Ammon's horn (tissue), 1 donor: ENCODE data around the gene ZNF653.
A peak's percentile ranks its signal among the peaks of the same experiment; 100 is the strongest.

Experiments
- DNase-seq: peaks from one replicate; pipeline ENCODE4 v3.0.0-alpha.2; 2016; ENCODE audit warnings: low spot score

Gene ZNF653

DNA sequence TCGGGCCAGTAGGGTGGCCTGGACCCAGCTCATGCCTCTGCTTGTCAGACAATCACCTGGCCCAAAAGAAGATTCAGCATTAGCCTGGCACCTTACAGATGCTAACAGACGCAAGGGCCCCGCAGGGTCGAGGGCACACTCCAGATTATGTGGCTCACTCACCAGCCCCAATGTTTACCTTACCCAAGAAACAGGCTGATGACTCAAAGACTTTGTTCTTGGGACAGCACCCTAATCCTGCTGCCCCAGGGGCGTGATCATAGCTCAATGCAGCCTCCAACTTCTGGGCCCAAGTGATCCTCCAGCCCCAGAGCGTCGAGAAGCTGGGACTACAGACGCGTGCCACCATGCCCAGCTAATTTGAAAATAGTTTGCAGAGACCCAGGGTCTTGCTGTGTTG lies 13.5 kb upstream of the ZNF653 start:
- no peak for DNase-seq

DNA sequence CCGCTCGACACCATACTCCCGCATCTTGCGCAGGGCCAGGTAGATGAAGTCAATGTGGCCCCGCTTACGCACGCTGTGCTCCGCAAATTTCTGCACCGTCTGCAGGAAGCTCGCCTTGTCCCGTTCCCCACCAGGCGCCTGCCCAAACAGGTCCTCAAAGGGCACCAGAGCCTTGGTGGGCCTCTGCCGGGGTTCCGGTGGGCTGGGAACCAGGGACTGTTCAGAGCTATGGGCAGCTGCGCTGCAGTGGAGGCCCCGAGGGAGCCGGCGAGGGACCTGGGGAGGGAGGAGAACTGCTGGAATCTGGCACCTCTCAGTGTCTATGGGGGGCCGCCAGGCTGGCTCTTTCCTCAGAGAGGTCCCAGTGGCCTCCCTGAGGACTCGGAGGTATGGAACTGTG lies 8.3 kb upstream of the ZNF653 start:
- no peak for DNase-seq

DNA sequence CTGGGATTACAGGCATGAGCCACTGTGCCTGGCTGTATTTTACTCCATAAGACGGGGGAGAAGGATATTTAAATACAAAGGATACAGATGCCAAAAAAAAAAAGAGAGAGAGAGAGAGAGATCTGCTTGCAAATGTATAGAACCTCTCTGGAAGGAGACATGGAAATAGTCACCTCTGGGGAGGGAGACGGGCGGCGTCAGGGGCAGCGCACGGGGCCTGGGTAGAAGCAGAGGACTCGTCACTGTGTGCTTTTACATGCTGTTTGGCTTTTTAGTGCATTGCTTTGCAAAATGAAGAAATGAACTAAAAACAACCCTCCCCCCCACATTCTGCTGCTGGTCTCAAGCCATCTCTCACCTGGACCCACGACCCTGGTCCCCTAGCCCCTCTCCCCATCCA lies 4.8 kb upstream of the ZNF653 start:
- DNase-seq = no peak

DNA sequence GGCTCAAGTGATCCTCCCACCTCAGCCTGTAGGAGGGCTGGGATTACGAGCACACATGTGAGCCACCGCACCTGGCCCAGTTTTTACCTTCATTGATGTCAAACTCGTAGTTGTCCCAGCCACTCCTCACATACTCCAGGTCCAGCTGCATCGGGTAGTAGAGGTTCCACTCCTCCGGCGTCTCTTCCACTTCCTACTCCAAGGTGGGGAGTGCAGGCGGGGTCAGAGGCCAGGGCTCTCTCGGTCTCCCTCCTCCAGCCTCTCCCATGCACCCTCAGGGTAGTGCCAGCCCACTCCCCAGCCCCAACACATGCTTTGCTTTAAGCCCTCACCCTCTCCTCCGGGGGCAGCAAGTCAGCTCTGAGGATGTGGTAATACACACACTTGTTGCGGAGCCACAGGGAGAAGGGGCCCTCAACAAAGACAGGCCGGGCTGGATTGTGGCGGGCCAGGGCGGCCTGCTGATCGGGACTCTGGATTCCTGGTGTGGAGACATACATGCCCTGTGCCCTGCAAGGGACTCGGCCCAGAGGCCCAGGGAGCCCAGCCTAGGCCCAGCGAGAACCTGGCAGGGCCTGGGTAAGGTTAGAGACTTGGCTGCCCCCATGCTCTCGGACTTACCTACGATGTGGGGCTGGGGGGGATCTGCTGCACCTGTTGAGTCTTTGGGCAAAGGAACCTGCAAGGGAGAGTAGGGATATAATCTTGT lies 1.9 kb upstream of the ZNF653 start:
- DNase-seq = no peak

DNA sequence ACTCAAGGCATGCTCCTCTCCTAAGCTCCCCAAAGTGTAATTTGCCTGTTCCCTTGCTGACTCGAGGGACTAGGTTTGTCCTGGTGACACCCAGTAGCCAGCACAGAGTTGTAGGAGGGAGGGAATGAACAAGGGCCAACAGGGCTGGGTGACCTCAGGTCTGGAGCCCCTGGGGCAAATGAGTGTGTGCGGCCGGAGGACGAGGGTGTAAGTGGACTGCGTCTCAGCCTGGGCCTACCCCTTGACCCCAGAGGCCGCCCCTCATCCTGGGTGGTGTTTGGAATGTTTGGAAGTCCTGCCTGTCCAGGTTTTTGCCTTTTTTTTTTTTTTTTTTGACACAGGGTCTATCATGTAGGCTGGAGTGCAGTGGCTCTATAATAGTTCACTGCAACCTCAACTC lies 1.3 kb upstream of the ZNF653 start:
- DNase-seq = no peak

DNA sequence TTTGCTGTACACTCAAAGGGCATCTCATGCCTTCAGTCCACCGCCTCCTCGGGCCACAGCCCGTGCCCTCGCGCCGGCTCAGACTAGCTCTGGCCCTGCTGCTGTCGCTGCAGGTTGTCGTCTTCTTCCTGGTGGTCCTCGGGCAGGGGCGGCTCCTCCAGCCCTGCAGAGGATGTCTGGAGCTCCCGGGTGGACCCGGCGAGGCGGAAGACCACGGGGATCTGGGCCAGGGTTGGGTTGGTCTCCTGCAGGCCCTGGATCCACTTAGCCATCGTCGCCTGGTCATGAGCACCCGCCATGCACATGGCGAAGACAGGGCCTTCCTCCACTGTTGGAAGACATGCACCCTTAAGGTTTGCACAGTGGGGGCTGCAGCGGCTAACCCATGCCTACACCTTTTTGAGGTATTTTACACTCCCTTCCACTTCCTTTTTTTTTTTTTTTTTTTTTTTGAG lies 489 bp upstream of the ZNF653 start:
- DNase-seq = no peak

DNA sequence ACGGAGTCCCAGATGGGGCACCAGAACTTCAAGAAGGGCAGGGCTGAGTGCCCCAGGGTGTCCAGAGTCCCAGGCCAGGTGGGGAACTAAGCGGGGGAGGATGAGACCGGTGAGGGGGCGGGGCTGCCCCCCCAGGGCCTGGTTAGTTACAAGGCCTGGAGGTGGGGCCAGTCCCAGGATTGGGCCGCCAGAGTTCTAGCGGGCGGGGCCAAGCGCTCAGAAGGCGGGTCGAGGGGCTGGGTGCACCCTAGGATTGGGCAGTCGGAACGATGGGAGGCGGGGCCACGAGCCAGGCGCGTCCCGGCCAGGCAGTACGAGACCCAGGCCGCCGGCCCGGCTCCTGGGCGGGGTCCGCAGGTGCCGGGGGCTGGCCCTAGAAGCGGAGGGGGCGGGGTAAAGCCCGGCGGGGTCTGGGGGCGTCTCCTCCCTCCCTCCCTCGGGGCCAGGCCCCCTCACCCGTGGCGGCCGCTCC lies 571 bp downstream of the ZNF653 start:
- peak; percentile 98 for DNase-seq

DNA sequence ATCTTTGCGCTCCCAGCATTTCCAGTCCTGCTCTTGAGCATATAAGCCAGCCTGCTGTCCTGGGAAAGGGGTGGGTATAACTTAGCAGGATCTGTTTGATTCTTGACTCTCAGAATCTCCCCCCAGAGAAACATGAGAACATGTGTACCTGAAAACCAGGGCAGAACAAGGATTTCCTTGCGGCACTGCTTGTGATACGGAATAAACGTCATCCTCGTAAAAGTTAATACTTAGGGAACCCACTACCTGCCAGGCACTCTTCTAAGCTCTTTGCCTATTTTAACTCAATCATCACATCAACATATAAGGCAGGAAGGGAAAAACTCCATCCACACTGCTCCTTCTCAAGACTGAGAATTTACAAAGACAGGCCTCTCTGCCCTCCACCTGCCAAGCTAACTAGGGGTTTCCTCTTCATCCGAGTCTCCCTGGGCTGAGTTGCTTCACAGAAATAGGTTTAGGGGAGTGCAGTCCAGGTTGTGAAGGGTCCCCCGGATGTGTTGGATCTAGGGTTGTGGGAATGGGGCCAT lies 1.1 kb downstream of the ZNF653 start:
- no peak for DNase-seq

DNA sequence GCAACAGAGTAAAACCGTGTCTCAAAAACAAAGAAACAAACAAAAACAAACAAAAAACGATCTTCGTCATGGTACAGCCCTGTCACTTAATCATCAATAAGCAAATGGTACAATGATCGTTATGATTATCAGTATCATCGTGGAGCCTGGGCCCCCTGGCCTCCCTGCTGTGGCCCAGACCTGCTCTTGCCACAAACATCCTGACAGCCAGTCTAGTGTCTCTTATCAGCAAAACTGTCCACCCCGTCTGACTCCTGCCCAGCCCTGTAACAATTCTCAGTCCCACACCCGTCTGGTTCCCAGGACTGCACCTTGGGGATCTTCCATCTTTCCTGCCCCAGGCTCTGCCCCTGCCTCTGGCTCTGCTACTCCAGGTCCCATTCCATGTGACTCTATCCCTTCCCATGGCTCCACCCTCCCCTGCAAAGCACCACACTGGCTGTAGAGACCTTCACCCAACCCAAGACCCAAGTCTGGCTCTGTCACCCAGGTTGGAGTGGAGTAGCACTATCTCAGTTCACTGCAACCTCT lies 5.7 kb downstream of the ZNF653 start:
- no peak for DNase-seq

DNA sequence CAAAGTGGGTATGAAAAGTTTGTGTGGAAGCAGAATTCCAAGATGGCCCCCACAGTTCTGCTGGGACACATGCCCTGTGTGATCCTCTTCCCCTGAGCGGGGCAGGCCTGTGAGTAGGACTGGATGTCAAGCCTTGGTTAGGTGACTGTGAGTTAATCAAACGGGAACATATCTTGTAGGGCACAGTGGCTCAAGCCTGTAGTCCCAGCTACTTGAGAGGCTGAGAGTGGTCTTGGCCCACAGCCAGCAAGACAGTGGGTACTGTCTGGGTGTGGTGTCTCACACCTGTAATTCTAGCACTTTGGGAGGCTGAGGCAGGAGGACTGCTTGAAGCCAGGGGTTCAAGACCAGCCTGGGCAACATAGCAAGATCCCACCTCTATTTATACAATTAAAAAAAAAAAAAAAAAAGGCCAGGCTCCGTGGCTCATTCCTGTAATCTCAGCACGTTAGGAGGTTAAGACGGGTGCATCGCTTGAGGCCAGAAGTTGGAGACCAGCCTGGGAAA lies 6.4 kb downstream of the ZNF653 start:
- DNase-seq = no peak

DNA sequence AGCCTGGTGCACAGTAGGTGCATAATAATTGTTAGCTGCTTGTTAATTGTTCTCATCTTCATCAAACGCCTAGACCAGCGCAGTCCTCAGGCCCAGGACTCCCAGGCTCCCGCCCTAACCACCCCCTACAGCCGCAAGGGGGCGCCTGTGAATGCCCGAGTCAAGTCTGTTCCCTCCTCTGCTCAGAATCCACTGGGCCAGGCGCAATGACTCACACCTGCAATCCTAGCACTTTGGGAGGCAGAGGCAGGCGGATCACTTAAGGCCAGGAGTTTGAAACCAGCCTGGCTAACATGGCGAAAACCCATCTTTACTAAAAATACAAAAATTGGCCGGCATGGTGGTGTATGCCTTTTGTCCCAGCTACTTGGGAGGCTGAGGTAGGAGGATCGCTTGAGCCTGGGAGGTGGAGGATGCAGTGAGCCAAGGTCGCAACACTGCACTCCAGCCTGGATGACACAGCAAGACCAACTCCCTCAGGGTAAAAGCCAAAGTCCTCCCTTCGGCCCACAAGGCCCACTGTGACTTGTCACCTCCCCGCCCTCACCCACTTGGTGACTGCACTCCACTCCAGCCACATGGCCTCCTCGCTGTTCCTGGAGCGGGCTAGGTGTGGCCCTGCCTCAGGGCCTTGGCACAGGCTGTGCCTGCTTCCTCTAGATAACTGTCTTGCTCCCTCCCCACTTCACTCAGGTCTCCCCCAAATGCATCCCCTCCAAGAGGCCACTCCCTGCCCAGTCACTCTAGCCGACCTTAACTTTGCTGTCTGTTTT lies 9.1 kb downstream of the ZNF653 start:
- DNase-seq = peak; percentile 38

DNA sequence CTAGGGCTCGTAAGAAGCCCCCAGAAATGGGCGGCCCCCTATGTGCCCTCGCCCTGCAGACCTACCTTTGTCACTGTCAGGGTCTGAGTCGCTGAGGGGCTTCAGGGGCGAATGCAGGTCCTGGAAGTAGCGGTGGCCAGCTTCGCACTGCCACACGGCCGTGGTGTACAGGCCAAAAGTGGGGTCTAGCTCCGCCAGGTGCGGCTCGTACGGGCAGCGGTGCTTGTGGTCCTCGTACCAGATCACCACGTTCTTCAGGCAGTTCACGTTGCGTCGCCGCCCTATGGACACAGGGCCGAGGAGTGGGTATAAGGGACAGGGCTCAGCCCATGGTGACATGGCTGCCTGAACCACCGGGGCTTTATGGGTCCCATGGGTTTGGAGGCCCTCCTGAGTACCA lies 9.8 kb downstream of the ZNF653 start:
- no peak for DNase-seq

DNA sequence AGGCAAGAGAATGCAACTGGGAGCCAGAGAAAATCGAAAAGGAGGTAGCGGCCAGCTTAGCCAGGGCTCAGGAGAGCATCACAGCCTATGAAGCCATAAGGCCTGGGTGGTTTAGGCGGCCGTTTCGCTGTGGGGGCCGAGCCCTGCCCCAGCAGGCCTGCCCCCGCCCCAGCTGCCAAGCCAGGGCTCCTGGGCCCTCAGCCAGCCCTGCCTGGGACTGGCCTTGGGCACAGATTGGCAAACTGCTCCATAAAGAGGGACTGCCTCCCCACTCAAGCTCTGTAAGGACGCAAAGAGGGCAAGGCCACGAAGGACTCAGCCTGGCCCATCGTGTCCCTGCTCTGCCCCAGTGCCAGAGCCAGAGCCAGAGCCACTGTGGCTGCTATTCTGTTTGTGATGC lies 10.2 kb downstream of the ZNF653 start:
- no peak for DNase-seq

DNA sequence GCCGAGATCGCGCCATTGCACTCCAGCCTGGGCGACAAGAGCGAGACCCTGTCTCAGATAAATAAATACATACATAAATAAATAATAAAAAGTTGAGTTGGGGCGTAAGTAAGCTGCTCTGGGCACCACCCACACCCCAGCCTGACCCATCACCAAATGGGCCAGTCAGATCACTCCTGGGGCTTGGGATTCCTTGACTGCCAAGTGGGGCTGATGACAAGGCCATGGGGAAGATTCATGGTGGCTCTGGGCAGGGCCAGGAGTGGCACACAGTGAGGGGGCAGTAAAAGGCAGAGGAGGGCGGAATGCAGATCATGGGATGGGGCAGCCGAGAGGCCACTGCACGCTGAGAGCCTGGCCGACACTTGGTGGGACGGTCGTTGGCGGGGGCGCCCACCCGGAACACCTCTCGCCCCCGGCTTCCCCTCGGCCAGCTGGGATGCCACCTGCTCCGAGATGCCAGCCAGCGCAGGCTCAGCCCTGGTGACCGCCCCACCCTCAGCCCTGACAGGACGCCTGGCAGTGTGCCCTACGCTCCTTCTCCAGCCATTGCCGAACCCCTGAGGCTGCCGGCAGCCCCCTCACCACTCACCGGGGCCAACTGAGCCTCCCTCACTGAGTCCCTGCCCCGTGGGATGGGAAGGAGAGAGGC lies 10.9 kb downstream of the ZNF653 start:
- no peak for DNase-seq

DNA sequence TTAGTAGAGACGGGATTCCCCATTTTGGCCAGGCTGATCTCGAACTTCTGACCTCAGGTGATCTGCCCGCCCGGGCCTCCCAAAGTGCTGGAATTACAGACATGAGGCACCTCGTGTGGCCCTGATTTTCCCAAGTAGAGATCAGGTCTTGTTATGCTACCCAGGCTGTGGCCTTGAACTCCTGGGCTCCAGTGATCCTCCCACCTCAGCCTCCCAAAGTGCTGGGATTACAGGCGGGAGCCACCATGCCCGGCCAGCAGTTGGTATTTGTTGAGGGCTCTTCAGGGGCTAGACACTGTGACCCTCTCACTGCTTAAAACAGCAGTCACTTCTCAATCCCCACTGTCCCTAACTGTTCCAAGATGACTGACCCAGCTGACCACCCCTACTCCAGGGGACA lies 16.3 kb downstream of the ZNF653 start:
- no peak for DNase-seq

DNA sequence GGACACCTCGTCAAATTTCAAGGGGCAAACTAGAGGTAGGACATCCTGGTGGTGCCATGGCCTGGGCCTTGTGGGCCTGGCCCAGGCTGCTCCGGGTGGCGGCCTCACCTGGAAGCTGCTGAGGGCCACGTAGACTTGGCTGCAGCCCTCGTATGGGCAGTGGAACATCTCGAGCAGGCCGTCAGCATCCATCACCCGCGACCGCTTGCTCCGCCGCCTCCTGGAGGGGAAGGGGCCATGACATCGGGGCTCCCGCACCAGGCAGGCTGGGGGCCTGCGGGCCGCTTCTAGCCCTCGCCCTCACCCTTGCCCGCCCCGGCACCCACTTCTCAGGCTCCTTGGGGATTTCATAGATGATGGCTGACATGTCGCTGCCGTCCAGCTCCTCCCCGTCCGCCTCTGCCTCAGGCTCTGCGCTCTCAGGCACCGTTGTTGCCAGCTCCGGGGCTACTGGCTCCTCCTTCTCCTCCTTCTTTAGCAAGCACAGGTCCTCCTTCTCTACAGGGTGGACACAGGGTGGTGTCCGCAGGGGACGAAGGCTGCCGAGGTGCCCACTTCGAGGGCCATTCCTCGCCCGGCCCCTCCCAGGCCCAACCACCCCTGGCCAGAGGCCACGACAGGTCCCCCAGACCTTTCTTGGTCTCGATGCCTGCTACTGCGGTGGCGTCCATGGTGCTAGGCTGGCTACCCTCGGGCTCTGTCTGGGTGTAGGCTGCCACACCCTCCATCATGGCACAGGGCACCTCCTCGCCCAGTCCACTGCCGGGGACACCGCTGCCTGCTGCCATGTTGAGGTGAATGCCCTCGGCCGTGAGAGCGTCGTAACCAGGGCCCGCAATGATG lies 18.8 kb downstream of the ZNF653 start:
- no peak for DNase-seq

DNA sequence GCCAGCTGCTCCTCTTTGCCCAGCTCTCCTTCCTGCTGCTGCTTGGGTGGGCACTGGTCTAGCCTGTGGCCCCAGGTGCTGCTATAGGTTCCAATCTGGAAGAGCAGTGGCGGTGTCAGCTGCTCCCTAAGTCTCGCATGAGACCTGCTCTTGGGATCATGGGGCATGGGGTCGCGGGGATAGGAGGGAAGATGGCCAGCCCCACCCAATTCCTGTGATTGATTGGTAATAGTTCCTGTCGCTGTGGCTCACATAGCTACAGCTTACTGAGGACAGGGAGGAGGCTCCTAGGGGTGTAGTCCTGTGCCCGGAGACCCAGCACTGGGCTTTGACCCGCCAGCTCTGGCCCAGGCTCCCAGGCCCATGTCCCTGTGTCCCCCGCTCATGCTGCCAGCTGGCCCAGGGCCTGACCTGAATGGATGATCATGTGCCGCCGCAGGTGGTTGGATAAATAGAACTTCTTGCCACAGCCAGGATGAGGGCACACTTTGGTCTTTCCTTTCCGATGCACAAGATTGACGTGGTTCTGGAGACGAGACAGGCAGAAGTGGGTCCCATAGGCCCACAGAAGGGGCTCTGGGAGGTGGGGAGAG lies 20.3 kb downstream of the ZNF653 start:
- no peak for DNase-seq

DNA sequence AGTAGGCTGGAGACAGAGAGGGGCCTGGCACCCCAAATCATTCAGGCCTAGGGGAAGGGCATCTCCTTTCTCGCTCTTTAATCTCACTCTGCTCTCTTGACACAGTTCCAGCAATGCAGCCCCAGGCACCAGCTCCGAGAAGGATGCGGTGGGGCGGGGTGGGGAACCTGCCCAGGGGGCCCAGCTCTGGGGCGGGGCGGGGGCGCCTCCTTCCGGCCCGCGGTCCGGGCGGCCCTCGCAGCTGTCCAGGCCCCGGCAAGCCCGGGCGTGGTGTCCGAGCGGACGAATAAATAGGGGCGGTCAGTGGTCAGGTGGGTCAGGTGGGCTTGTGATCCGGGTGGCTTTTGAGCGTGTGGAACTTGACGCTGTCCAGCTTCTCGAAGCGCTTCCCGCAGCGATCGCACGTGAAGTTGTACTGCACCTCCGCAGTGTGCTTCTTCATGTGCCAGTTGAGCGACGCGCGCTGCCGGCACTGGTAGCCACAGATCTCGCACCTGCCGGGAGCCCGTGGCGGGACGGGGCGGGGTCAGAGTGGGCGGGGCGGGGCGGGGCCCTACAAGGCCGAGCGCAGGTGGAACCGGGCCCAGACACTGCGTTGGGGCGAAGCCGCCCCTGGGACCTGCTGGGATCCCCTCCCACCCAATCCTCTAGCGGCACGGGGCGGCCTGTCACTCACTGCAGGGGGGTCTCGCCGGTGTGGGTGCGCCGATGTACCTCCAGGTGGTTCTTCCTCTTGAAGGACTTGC lies 22.1 kb downstream of the ZNF653 start:
- no peak for DNase-seq

DNA sequence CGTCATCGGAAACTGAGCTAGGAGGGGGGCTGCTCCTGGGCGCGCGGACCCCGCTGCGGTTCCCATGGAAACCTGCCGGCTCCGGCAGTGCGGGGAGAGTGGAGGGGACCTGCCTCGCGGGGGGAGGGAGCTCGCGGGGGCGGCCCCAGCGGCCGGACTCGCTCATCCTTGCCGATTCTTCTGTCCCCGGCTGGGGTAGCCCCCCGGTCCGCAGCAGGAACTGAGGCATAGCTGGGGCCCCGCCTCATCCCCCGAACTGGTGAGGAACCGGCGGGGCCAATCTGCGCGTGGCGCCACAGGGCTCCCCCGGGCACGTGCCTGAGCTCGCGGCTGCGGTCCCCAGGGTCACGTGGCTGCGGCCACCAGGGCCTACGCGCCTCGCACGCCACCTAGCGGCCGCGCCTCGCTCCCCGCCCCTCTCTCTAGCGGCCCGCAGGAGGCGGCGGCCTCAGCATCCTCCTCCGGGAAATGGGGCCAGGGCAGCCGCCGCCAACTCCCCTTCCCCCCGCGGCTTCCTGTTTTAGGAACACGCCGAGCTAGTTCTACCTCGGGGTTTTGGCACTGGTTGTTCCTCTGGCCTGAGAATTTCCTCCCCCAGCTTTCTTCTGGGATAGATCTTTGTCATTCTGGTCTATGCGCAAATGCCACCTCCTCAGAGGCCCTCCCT lies 23.1 kb downstream of the ZNF653 start:
- peak; percentile 88 for DNase-seq
